ENCODE measurements around the gene KRT32. TPM values are rescaled to one million over a fixed set of nuclear protein-coding genes. Genes with fewer than 3 reads are reported as not detected.

KRT32 gene
- not detected for total RNA-seq
- polyA plus RNA-seq: not detected
- long read RNA-seq, donor 1: 0 reads
- long read RNA-seq, donor 2: 0 reads
- long read RNA-seq, donor 3: 0 reads
- long read RNA-seq, donor 4: 0 reads
- long read RNA-seq, donor 5: 0 reads

DNA sequence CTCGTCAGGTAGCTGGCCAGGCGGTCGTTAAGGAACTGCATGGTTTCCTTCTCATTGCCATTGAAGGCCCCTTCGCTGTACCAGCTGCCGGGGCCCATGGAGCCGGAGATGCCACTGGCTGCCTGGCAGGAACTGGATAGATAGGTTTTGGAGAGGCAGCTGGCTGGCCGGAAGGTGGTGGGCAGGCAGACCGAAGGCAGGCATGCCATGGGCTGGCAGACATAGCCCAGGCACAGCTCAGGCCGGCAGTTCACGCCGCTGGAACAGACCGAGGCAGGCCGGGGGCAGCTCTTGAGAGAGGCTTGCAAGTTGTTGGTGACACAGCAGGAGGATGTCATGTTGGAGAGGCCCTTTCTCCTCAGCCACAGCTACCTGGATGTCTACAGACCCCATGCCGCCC is at the start of gene KRT32:
Gene KRT32, minus strand, starts transcription at position 399 of the 400 bp plus-strand sequence. Its CDS starts 61 bp downstream, at position 338.
- Histone ChIP-seq H3K27ac (ENCODE audit: low read depth in 1 of 2, low read length in 1 of 2) (no peak within 1 kb of the TSS), H3K27me3 (ENCODE audit: control insufficient read depth in 3 of 3, insufficient read depth in 3 of 3, low read length in 2 of 3) (no peaks in the 10 kb centered on the region), H3K36me3 (ENCODE audit: control insufficient read depth in 4 of 4, insufficient read depth in 4 of 4, low read length in 4 of 4) (no peaks in the 10 kb centered on the region), H3K4me3 (no peak within 1 kb of the TSS), H3K9me3 (ENCODE audit: control insufficient read depth in 4 of 4, insufficient read depth in 3 of 4, low read length in 3 of 4) (peaks cover 0 to 9% (median 4%) of the 10 kb centered on the region in 4 donors), H3K9ac (ENCODE audit: insufficient read depth in 1 of 2, low read length in 2 of 2) (no peak within 1 kb of the TSS), H3K4me1 (ENCODE audit: control insufficient read depth in 5 of 5, insufficient read depth in 5 of 5, low read length in 5 of 5) (peaks cover 0 to 4% (median 0%) of the 10 kb centered on the region in 5 donors)
- TF ChIP-seq, protein P1, sequence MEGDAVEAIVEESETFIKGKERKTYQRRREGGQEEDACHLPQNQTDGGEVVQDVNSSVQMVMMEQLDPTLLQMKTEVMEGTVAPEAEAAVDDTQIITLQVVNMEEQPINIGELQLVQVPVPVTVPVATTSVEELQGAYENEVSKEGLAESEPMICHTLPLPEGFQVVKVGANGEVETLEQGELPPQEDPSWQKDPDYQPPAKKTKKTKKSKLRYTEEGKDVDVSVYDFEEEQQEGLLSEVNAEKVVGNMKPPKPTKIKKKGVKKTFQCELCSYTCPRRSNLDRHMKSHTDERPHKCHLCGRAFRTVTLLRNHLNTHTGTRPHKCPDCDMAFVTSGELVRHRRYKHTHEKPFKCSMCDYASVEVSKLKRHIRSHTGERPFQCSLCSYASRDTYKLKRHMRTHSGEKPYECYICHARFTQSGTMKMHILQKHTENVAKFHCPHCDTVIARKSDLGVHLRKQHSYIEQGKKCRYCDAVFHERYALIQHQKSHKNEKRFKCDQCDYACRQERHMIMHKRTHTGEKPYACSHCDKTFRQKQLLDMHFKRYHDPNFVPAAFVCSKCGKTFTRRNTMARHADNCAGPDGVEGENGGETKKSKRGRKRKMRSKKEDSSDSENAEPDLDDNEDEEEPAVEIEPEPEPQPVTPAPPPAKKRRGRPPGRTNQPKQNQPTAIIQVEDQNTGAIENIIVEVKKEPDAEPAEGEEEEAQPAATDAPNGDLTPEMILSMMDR (IDR thresholded peaks at IDR 0.05; ENCODE audit: control extremely low read depth, extremely low read depth): no peak
- ATAC-seq (ENCODE audit: insufficient read depth, low FRiP score): no peak
- WGBS, 2 donors: 93 to 94% methylated on average over 14 of the region's 14 CpGs
- no peak for DNase-seq

DNA sequence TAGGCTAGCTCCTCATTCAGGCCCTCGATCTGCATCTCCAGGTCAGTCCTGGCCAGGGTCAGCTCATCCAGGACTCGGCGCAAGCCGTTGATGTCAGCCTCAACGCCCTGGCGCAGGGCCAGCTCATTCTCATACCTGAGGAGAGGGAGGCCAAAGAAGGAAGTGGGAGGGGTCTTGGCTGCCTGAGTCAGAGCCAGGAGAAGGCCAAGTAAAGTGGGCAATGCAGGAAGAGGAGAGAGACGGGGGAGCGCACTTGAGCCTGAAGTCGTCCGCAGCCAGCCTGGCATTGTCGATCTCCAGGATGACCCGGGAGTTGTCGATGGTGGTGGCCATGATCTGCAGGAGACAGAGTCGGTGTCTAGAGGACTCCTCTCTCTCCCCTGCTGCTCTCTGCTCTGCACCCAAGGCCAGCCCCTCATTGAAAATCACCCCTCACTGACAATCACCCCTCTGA is 49.7 kb upstream of the KRT32 start:
- ATAC-seq (ENCODE audit: insufficient read depth, low FRiP score) (no peak), DNase-seq (peak; percentile 49 to 68 (median 66))
- TF ChIP-seq, protein P1 (IDR thresholded peaks at IDR 0.05; ENCODE audit: control extremely low read depth, extremely low read depth): no peak
- Histone ChIP-seq H3K36me3 (ENCODE audit: control insufficient read depth in 4 of 4, insufficient read depth in 4 of 4, low read length in 4 of 4) (no peaks in the 10 kb centered on the region), H3K4me1 (ENCODE audit: control insufficient read depth in 5 of 5, insufficient read depth in 5 of 5, low read length in 5 of 5) (peaks cover 0 to 22% (median 0%) of the 10 kb centered on the region in 5 donors), H3K9ac (ENCODE audit: insufficient read depth in 1 of 2, low read length in 2 of 2) (no peak overlapping the region), H3K9me3 (ENCODE audit: control insufficient read depth in 4 of 4, insufficient read depth in 3 of 4, low read length in 3 of 4) (peaks cover 0 to 2% (median 0%) of the 10 kb centered on the region in 4 donors), H3K27me3 (ENCODE audit: control insufficient read depth in 3 of 3, insufficient read depth in 3 of 3, low read length in 2 of 3) (no peaks in the 10 kb centered on the region), H3K27ac (ENCODE audit: low read depth in 1 of 2, low read length in 1 of 2) (no peak overlapping the region), H3K4me3 (no peak overlapping the region)
- 71 to 84% methylated on average over 14 of the region's 14 CpGs for WGBS, 2 donors

DNA sequence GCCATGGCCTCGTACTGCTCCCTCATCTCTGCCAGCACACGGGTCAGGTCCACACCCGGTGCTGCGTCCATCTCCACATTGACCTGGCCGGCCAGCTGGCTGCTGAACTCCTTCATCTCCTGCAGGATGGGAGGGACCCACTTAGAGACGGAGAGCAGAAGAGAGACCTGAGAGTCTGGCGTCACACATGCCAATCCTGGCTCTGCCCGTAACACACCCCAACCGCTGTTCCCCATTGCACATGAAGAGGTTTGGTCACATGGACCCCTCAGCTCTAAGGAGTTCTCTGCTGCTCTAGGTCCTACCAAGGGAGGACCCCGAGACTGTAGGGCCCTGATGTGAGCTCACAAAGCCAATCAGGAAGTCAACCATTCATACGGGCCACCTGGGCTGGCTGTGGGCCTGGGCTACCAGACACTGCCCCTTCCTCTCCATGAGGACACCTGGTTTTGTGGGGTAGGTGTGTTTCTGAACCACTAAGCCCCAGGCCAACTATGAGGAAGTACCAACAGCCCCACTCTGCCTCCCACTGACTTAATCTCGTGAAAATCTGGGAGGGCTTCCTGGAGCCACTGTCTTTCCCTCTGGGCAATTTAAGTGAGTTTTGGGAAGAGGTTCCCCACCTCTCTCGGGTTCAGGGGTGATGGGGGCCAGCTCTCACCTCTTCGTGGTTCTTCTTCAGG is 49.1 kb upstream of the KRT32 start:
- peaks cover 0 to 19% (median 0%) of the 10 kb centered on the region in 5 donors for H3K4me1 ChIP-seq (ENCODE audit: control insufficient read depth in 5 of 5, insufficient read depth in 5 of 5, low read length in 5 of 5)
- H3K36me3 ChIP-seq (ENCODE audit: control insufficient read depth in 4 of 4, insufficient read depth in 4 of 4, low read length in 4 of 4): no peaks in the 10 kb centered on the region
- no peak overlapping the region for H3K4me3 ChIP-seq
- WGBS, 2 donors: 73 to 84% methylated on average over 14 of the region's 14 CpGs
- H3K9ac ChIP-seq (ENCODE audit: insufficient read depth in 1 of 2, low read length in 2 of 2): no peak overlapping the region
- H3K27me3 ChIP-seq (ENCODE audit: control insufficient read depth in 3 of 3, insufficient read depth in 3 of 3, low read length in 2 of 3): no peaks in the 10 kb centered on the region
- H3K27ac ChIP-seq (ENCODE audit: low read depth in 1 of 2, low read length in 1 of 2): no peak overlapping the region
- DNase-seq (no peak), ATAC-seq (ENCODE audit: insufficient read depth, low FRiP score) (no peak)
- TF ChIP-seq, protein P1 (IDR thresholded peaks at IDR 0.05; ENCODE audit: control extremely low read depth, extremely low read depth): no peak
- peaks cover 0 to 2% (median 0%) of the 10 kb centered on the region in 4 donors for H3K9me3 ChIP-seq (ENCODE audit: control insufficient read depth in 4 of 4, insufficient read depth in 3 of 4, low read length in 3 of 4)
